Nucleus accumbens (tissue), 56 donors: ENCODE measurements around the gene MTHFD2.
"Not testable (repeated sequence)": the region's sequence is repeated elsewhere in the genome, so short reads cannot be mapped to it uniquely, and the experiment has no call there.

Experiments used
- DNase-seq, 56 donors: peaks; one replicate each; lab custom pipeline; 2025; lab: John Stamatoyannopoulos, UW

The MTHFD2 gene

DNA sequence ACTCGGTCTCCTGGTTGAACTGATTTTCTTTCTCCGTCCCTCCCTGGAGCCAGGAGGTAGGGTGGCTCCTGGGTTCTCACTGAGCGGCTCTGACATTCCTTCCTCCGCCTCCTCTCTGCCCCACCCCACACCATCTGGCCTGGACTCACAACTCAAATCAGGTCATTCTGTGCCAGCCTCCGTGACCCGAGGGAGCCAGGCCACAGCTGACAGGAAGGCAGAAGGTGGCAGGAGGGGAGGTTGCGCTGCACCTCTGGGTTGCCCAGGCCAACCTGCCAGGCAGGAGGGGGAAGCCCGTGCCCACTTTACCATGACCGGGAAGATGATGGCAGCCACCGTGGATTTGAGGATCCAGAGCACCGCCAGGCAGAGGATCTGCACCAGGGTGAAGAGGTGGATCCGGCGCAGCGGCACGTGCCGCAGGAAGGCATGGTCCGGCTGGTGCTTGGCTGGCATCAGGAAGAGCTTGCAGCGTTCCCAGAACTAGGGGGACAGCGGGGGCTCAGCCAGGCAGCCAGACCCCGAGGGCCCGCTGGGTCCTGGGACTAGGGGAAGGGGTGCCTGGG is 28.3 kb downstream of the MTHFD2 start:
- DNase-seq, result no peak

DNA sequence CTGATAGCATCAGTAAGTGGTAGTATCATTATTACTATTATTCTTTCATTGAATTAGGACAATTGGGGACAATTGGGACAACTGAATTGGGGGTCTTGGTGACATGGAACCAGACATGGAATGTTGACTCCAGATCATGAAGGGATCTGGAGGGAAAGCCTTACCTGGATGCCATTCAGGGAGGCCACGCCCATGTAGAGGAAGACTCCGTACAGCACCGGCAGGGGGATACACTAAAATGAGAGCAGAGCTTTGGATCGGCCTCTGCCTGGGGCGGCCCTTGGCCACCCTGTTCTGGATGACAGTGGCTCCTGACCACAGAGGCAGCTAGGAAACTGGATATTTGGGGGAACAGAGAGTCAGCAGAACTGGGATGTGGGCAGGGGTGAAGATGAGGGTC is 29.2 kb downstream of the MTHFD2 start:
- no peak for DNase-seq

DNA sequence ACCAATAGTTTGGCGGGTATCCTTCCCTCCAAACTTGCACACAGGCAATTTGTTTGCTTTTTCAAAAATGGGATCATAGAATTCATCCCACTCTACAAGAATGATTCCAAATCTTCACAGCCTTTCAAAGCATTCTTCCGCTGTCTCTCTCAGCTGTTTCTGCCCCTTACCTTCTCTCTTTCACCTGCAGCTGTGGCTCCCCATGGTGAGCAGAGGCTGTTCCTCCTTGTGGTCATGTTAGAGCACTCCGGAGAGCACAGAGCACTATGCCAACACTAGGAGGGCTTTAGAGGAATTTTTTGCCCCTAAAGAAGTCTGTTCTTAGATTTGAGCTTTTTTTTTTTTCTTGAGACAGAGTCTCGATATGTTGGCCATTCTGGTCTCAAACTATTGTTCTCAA is 30.4 kb downstream of the MTHFD2 start:
- DNase-seq, result no peak

DNA sequence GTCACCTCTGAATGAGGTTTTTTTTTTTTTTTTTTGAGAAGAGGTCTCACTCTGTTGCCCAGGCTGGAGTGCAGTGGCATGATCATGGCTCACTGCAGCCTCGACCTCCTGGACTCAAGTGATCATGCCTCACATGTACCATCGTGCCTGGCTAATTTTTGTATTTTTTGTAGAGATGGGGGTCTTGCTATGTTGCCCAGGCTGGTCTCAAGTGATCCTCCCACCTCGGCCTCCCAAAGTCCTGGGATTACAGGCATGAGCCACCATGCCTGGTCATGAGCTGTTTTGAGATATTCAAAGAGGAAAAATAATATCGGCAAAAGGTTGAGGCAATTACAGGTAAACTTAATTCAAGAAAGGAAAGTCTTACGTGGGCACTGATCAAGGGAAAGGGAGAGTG is 31.4 kb downstream of the MTHFD2 start:
- DNase-seq, result not testable (repeated sequence)

DNA sequence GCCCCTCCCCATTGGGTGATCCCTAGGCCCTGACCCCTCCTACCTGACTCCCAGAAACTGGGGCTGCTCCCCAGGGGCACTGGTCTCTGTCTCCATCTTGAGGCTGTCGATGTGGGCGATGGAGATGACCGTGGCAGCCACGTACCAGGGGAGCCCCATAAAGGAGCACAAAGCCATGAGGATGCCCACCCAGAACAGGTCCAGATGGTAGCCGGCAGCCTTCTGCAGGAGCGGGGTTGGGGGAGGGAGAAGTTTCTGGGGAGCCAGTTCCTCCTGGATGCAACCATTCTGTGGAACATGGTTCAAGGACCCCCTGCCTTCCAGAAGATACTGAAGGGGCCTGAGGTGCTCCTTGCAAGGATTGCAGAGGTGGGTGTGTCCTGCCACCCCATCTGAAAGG is 34.0 kb downstream of the MTHFD2 start:
- no peak for DNase-seq

DNA sequence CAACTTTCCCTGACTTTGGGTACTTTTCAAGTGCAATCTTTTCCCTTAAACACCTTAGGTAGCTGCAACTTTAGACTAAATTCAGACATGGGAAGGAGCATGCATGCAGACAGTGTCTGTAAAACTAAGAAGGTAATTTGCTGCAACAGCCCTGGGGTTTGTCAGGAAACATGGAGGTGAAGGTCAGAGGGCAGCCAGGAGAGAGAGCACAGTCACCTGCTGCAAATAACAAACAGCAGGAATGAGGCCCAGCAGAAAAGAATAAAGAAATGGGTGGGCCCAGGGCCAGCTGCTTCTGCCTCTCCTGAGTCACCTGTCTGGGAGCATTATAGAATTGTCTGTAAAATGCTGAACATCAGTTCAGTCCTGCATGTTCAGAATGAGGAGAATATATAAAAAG is 35.2 kb downstream of the MTHFD2 start:
- no peak for DNase-seq

DNA sequence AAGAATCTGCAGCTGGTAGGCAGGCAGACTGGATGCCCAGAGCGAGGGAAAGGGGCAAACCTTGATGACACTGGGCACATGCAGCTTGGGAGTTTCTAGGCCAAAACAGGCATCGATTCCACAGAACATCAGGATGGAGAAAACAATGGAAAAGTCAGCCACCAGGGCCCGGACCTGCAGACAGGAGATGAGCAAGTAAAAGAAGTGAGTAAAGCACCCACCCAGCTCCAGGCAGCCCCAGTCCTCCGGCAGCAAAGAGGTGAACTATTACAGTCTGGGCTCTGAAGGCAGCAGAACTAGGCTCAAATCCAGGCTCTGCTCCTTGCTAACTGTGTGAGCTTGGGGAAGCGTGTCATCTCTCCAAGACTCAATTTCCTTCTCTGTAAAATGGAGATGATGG is 36.6 kb downstream of the MTHFD2 start:
- no peak for DNase-seq

DNA sequence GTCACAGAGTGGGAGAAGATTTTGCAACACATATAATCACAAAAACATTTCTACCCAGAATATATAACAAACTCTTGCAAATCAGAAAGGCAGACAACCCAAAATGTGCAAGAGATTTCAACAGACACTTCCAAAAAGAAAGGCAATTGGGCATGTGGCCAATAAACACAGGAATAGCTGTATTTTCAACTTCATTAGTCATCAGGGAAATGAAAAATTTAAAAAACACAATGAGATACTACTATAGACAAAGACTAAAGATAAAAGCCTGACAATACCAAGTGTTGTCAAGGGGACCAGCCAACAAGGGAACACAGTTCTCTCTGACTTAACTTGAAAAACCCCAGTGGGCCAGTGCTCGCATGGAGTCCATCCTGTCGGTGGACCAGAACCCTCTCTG is 40.5 kb downstream of the MTHFD2 start:
- DNase-seq, result no peak

DNA sequence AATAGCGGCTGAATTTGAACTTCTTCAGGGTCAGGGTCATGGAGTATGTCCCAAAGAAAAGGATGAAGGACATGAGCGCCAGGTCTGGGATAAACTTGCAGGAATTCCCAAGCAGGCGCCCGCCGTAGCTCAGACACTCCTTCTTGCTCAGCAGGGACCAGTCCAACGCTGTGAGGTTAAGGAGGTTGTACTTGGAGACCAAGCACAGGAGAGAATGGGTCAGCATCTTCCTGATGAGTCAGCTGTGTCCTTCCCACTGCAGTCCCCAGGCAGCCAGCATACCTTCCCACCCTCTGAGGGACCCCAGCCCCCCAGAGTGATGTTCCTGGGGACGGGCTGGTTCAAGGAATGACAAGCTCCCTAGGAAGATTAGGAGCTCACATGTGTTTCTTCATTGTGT is 40.9 kb downstream of the MTHFD2 start:
- DNase-seq, result no peak

DNA sequence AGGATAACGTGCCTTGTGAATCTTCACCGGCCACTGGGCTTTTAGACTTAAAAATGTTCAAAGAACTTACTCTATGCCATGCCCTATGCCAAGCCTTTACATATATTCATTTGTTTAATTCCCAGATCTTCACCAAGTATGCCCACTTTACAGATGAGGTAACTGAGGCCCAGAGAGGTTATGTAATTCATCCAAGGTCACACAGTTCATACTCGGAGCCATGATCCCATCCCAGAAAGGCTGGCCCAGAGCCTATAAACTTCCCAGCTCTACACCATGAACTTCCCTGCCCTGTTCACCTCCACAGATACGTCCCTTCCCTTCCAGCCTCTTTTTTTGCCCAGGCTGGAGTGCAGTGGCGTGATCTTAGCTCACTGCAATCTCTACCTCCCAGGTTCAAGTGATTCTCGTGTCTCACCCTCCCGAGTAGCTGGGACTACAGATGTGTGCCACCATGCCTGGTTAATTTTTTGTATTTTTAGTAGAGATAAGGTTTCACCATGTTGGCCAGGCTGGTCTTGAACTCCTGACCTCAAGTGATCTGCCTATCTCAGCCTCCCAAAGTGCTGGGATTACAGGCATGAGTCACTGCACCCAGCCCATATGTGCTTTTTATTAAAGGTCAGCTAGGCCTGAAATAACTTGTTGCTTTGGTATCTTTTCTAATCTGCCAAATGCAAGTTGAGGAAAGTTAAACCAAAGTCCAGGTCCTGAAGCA is 44.1 kb downstream of the MTHFD2 start:
- no peak for DNase-seq

DNA sequence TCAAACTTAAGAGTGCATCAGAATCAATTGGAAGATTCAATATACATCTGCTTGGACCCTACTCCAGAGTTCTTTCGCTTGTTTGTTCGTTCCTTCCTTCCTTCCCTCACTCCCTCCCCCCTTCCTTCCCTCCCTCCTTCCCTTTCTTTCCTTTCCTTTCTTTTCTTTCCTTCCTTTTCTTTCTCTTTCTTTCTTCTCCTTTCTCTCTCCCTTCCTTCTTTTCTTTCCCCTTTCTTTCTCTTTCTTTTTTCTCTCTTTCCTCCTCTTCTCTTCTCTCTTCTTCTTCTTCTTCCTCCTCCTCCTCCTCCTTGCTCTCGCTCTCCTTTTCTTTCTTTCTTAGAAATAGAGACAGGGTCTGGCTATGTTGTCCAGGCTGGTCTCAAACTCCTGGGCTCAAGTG is 45.9 kb downstream of the MTHFD2 start:
- no peak for DNase-seq

DNA sequence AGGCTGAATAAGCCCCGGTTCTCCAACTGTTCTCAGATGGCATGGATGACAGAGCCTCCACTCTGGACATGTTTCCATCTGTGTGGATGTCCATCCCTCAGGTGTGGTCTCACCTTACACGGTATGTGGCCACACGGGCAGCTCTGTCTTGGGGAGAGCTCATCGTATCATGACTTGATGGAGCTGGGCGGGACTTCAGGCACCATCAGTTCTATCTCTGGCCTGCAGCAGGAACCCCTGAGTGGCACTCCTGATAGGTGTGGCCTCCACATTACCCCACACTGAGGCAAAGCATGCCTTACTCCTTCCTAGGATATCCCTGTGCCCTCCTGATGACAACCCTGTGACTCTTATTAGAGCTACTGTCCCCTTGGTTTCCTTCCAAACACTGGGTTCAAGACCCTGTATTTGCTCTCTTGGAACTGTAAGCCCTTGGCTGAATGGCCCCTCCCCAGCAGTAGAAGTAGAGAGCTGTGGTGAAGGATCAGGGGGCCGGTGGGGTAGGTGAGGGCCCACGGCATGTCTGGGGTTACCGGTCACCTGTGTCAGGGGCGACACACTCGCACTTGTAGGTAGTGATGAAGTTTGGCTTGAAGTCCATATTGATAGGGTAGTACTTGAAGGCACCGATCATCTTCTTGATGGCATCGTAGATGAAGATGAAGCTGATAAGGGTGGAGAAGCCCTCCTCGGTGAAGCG is 48.2 kb downstream of the MTHFD2 start:
- no peak for DNase-seq

DNA sequence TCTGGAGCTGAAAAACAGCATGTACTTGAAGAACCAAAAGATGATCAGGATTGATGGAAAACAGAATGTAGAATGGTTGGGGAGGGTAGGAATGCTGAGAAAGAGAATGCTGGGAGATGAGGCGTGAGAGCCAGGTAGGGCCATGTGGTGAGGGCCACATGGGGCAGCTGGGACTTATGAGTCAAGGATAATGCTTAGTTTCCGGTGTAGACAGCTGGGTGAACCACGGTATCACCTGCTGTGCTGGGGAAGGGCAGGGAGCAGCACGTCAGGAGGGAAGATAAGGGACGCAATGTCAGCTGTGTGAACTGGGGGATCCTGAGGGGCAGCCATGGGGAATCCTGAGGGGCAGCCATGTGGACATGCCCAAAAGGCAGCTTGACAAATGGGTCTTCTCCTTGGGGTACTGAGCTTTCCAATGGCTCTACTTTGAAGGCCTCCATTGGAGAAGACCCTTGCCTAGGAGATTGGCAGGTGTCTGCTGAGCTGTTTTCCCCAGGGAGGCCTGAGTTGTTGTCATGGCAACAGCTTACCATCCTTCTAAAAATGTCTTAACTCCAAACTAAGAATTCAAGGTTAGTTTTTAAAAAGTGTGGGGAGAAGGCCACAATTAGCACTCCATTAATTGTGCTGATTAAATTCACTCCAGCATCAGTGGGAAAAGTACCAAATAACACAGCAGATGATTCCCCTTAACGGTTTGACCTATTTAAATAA is 51.1 kb downstream of the MTHFD2 start:
- DNase-seq, result no peak

DNA sequence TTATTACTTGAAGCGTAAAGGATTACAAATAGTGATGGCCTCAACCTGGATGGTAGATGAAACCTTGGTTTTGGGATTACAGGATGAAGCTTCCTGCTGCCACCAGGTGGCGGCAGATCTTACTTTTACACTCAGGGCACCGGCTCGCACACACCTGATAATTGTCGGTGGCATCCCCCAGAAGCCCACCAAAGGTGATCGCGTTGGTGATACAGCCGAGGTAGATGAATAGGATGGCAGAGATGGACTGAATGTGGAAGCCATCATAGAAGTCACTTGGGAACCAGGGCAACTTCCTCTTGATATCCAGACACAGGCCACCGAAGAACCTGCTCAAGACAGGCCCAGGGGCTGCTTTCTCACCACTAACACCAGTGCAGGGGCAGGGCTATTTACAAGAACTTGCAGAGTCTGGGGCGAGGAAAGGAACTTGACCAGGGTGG is 51.8 kb downstream of the MTHFD2 start:
- DNase-seq, result peak in 22 of 56 donors; percentile 1 to 31 (median 10)

DNA sequence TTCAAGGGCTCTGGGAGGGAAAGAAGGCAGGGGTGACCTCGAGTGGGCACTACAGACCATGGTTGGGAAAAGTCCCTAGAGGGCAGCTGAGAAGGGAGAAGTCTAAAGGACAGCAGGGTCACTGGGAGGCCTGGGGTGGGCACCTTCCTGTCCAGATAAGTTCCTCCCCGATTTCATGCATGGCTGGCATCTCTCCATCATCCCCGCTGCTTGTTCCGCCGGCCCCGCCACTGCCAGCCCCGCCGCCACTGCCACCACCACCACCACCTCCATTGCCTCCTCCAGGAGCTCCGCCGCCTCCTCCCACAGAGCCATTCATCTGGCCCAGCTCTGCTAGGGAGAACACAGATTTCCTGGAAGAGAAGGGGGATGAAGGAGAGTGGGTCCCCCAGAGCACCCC is 53.6 kb downstream of the MTHFD2 start:
- no peak for DNase-seq

DNA sequence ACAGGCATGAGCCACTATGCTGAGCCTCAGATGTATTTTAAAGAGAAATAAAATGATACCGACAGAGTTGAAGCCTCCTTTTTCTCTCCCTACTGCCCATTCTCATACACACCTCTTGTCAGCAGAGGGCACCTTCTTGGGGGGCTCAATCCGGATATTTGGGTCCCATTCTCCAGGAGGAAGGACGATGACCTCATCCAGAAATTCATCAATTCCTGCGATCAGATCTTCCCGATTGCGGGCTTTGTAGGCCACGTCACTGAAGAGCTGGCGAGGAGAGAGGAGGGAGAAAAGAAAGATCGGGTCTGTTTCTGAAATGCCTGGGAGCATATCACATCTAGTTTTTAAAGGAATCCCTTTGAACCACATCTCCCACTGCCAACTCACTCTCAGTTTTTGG is 54.4 kb downstream of the MTHFD2 start:
- DNase-seq, result no peak

DNA sequence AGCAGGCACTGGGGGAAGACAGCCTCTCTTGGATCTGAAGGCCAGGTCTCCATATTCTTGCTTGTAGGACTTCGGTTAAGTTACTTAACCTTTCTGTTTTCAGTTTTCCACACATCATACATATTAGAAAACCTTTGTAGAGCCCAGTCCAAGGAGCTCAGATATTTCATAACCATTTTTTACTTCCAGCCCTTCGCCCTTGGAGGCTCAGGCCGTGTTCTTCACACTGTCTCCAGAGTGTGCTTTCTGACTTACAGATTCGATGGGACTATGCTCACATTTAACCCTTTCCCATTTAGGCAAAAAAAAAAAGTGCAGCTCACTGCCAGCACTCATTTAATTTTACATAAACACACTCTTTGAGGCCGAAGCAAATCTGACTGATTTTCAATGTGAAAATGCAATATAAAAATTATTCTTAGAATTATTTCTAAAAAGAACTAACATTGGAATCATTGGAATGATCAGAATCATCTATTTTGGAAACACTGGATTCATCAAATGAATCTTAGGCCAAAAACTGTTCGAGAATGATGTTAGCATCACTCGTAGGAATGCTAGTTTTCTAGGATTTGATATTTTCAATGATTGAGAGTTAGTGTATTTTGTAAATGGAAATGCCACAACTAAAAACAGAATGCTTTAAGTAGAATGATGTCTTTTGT is 55.0 kb downstream of the MTHFD2 start:
- no peak for DNase-seq

DNA sequence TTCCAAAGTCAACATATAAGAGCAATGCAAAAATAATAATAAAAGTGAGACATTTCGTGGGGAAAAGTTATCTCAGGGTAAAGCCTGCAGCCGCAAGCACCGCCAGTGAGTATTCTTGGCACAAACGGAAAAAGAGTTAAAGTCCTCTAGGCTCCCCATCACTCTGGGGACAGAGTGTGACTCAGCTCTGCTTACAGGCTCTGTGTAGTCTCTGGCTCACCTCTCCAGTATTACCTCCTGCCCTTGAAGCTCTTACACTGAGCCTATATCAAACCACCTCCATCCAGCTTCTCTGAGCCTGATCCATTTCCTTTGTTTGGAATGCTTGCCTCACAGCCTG is 55.5 kb downstream of the MTHFD2 start:
- no peak for DNase-seq

DNA sequence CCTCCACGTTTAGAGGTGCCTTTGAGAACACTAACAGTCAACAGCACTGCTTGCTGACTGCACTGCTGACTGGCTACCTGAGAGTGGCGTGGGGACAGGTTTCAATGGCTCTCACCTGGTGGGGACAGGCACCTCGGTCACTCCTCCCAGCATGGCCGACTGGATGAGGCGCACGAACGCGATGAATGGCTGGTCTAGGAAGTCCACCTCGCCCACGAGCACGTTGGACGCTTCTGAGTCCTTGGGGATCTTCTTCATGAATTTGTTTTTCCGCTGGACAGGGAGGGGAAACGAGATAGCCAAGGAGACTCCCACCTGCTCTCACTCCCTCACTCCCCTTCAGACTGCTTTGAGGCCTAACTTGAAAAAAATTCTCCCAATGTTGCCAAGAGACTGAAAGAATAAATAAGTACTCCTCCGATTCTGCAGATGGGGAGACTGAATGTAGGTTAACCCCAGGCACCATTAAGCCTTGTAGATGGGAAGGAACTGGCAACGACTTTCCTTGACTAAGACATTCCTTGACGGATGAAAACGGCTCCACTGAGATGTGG is 57.3 kb downstream of the MTHFD2 start:
- DNase-seq, result no peak

DNA sequence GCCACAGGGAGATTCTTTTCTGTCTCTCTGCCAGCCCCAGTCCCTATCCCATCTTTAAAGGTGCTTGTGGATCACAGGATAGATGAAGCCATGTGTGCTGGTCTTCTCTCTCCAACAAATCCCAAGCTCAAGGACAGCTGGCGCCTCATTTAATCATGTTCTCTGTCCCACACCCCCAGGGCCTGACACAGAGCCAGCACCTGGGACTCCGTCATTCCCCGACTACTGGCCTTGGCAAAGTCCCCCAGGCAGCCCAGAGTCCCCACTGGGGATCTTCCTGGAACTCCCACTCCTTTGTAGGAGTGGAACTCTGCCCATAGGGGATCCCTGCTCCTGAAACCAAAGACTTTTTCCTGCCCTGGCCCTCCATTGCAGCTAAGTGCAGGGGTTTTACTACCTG is 60.8 kb downstream of the MTHFD2 start:
- no peak for DNase-seq

DNA sequence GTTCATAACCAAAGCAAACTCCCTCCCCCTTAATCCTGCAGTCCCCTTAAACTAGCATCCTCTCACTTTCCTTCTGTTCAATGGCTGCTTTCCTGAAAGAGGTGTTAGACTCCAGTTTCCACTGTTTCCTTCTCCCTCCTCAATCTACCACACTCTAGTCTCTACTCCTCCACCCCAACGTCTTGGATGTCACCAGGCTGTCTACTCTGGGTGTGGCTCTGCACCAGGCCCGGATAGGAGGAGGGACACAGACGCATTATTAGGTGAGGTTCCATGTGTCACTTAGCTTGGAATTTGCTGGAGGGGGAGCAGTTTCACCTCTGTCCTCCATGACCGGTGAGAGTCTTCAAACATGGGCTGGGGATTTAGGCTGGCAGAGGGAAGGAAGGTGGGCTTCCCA is 61.3 kb downstream of the MTHFD2 start:
- DNase-seq, result no peak
